BE2C (cell line): ENCODE measurements around the gene GEMIN4.

Source experiments
- DNase-seq: peaks from one replicate; pipeline ENCODE4 v3.0.0-alpha.2; 2020
- H3K27me3 ChIP-seq: fragments of 250-450 bp; sonication (Bioruptor Pico); 2 replicates; pipeline ENCODE4 v1.5.1; 2020; ENCODE audit warnings: mild to moderate bottlenecking
- H3K36me3 ChIP-seq: fragments of 250-450 bp; sonication (Bioruptor Pico); 2 replicates; pipeline ENCODE4 v1.5.1; 2020; ENCODE audit warnings: mild to moderate bottlenecking
- H3K4me1 ChIP-seq: fragments of 250-450 bp; sonication (Bioruptor Pico); 2 replicates; pipeline ENCODE4 v1.5.1; 2020
- H3K4me3 ChIP-seq: 2 replicates; pipeline ENCODE4 v1.5.1; 2011; ENCODE audit warnings: low read depth, low read length
- H3K9me3 ChIP-seq: fragments of 250-450 bp; sonication (Bioruptor Pico); 2 replicates; pipeline ENCODE4 v1.5.1; 2020
- CTCF ChIP-seq: IDR thresholded peaks from 2 replicates; pipeline ENCODE4 v1.5.1; 2012; ENCODE audit warnings: mild to moderate bottlenecking, low read depth, low read length

Gene GEMIN4

GRCh38 chr17:705863-706262 is 46.2 kb downstream of the GEMIN4 start:
- DNase-seq: no peak
- no peaks in the 10 kb centered on the region for H3K27me3 ChIP-seq
- no peak for TF ChIP-seq CTCF
- H3K36me3 ChIP-seq: no peaks in the 10 kb centered on the region
- H3K4me3 ChIP-seq: no peak overlapping the region
- H3K4me1 ChIP-seq: no peaks in the 10 kb centered on the region
- no peaks in the 10 kb centered on the region for H3K9me3 ChIP-seq

GRCh38 chr17:705011-705410 is 47.1 kb downstream of the GEMIN4 start:
- no peak for TF ChIP-seq CTCF
- Histone ChIP-seq H3K4me3 (no peak overlapping the region), H3K9me3 (no peaks in the 10 kb centered on the region), H3K36me3 (no peaks in the 10 kb centered on the region), H3K4me1 (no peaks in the 10 kb centered on the region), H3K27me3 (no peaks in the 10 kb centered on the region)
- DNase-seq: no peak

GRCh38 chr17:704111-704864 is 47.8 kb downstream of the GEMIN4 start:
- DNase-seq: no peak
- H3K36me3 ChIP-seq: no peaks in the 10 kb centered on the region

GRCh38 chr17:703081-703875 is 48.8 kb downstream of the GEMIN4 start:
- Histone ChIP-seq H3K27me3 (no peaks in the 10 kb centered on the region), H3K4me3 (no peak overlapping the region), H3K4me1 (no peaks in the 10 kb centered on the region), H3K36me3 (no peaks in the 10 kb centered on the region), H3K9me3 (no peaks in the 10 kb centered on the region)
- DNase-seq: no peak
- TF ChIP-seq CTCF: no peak

More at GRCh38 chr17:704111-704864, 47.8 kb downstream of the GEMIN4 start:
- TF ChIP-seq CTCF: no peak
- Histone ChIP-seq H3K4me3 (no peak overlapping the region), H3K9me3 (no peaks in the 10 kb centered on the region), H3K4me1 (no peaks in the 10 kb centered on the region), H3K27me3 (no peaks in the 10 kb centered on the region)

- H3K4me3 ChIP-seq: no peak overlapping the region
- DNase-seq: no peak
- TF ChIP-seq CTCF: peak; percentile 38; the same call in 1 of the 2 replicates
- H3K4me1 ChIP-seq: no peaks in the 10 kb centered on the region
- H3K36me3 ChIP-seq: 0 out of 2 replicates have a peak, but pooled peaks cover 2% of the 10 kb centered on the region
- no peaks in the 10 kb centered on the region for H3K27me3 ChIP-seq
- H3K9me3 ChIP-seq: no peaks in the 10 kb centered on the region
These were observed 51.5 kb downstream of the GEMIN4 start for GRCh38 chr17:700504-701094.
